Activated CD8-positive, alpha-beta memory T cell treated with anti-CD3 and anti-CD28 coated beads, Interleukin-2, amount 50 U/mL, for 48 hours (primary cell): ENCODE results near the gene PSD.

Source experiments
- DNase-seq: peaks from one replicate; pipeline ENCODE4 v3.0.0-alpha.2; 2020

PSD gene

GRCh38 chr10:102437515-102437914 is 18.9 kb upstream of the PSD start:
- DNase-seq, result no peak

GRCh38 chr10:102436312-102436711 is 17.7 kb upstream of the PSD start:
- no peak for DNase-seq

- DNase-seq, result peak; percentile 74
Observed at GRCh38 chr10:102435529-102436233, 17.1 kb upstream of the PSD start.

- DNase-seq, result no peak
Observed at GRCh38 chr10:102435133-102435497, 16.5 kb upstream of the PSD start.

GRCh38 chr10:102434394-102435132 is 16.0 kb upstream of the PSD start:
- no peak for DNase-seq

GRCh38 chr10:102433619-102434046 is 15.0 kb upstream of the PSD start:
- DNase-seq, result no peak

GRCh38 chr10:102432162-102432950 is 13.8 kb upstream of the PSD start, which contains the start of gene CUEDC2:
Gene CUEDC2 (minus strand): TSS chr10:102432574. CDS start chr10:102425188, 7,386 bp downstream.
- DNase-seq, result peak; percentile 99

GRCh38 chr10:102431452-102432124 is 13.0 kb upstream of the PSD start:
- DNase-seq, result no peak

GRCh38 chr10:102429468-102429867 is 10.9 kb upstream of the PSD start:
- DNase-seq, result no peak

- no peak for DNase-seq
Observed at GRCh38 chr10:102426803-102427287, 8.3 kb upstream of the PSD start.

- DNase-seq, result no peak
Observed at GRCh38 chr10:102425444-102425843, 6.9 kb upstream of the PSD start.

- DNase-seq, result no peak
Observed at GRCh38 chr10:102424916-102425315, 6.3 kb upstream of the PSD start.

GRCh38 chr10:102424145-102424544 is 5.6 kb upstream of the PSD start:
- DNase-seq, result no peak

- no peak for DNase-seq
Observed at GRCh38 chr10:102423372-102423968, 4.9 kb upstream of the PSD start.

- DNase-seq, result peak; percentile 81
Observed at GRCh38 chr10:102422545-102423129, 4.1 kb upstream of the PSD start.

GRCh38 chr10:102421757-102422512 is 3.4 kb upstream of the PSD start:
- DNase-seq, result no peak

GRCh38 chr10:102421507-102421756 is 2.8 kb upstream of the PSD start:
- DNase-seq, result no peak

- peak; percentile 99 for DNase-seq
Observed at GRCh38 chr10:102420714-102421506, 2.3 kb upstream of the PSD start, which contains the start of gene FBXL15. Gene FBXL15 (plus strand): TSS chr10:102420836. CDS start chr10:102421130, 294 bp downstream.

- peak; percentile 62 for DNase-seq
Observed at GRCh38 chr10:102420181-102420713, 1.7 kb upstream of the PSD start.
